ENCODE measurements around the gene CSF3.

Gene CSF3

GRCh38 chr17:40025991-40026815 is 11.0 kb downstream of the CSF3 start:
- peak; percentile 68 for DNase-seq

- no peak for DNase-seq
These were observed 11.8 kb downstream of the CSF3 start for GRCh38 chr17:40026816-40027613.

- no peak for DNase-seq
These were observed 12.4 kb downstream of the CSF3 start for GRCh38 chr17:40027614-40028012.

GRCh38 chr17:40028595-40028994 is 13.4 kb downstream of the CSF3 start:
- DNase-seq, result no peak

GRCh38 chr17:40031706-40032105 is 16.5 kb downstream of the CSF3 start:
- no peak for DNase-seq

GRCh38 chr17:40032322-40033320 is 17.4 kb downstream of the CSF3 start:
- DNase-seq, result no peak

- no peak for DNase-seq
These were observed 18.1 kb downstream of the CSF3 start for GRCh38 chr17:40033339-40033738.

GRCh38 chr17:40034426-40035161 is 19.4 kb downstream of the CSF3 start:
- DNase-seq, result no peak

GRCh38 chr17:40035162-40035559 is 19.9 kb downstream of the CSF3 start:
- DNase-seq, result no peak

GRCh38 chr17:40038882-40039513 is 23.8 kb downstream of the CSF3 start:
- DNase-seq, result no peak

GRCh38 chr17:40041196-40041595 is 26.0 kb downstream of the CSF3 start:
- DNase-seq, result no peak

- no peak for DNase-seq
These were observed 41.3 kb downstream of the CSF3 start for GRCh38 chr17:40056379-40057015.

- no peak for DNase-seq
These were observed 43.0 kb downstream of the CSF3 start for GRCh38 chr17:40058186-40058784.

- no peak for DNase-seq
These were observed 43.6 kb downstream of the CSF3 start for GRCh38 chr17:40058865-40059264.

- no peak for DNase-seq
These were observed 44.7 kb downstream of the CSF3 start for GRCh38 chr17:40059729-40060475.

GRCh38 chr17:40060887-40061608 is 45.8 kb downstream of the CSF3 start:
- no peak for DNase-seq

GRCh38 chr17:40061609-40062038 is 46.4 kb downstream of the CSF3 start:
- no peak for DNase-seq

GRCh38 chr17:40062329-40063186 is 47.3 kb downstream of the CSF3 start, which contains the start of gene THRA:
Gene THRA, plus strand, starts transcription at chr17:40062965. Its CDS starts 11,524 bp downstream, at chr17:40074489.
- no peak for DNase-seq

All from NCI-H2029 treated with DMSO at 0.1 percent for 48 hours (cell line).